ENCODE data around the gene FSCN2. TPM values are rescaled to one million over a fixed set of nuclear protein-coding genes. Genes with fewer than 3 reads are reported as not detected.

FSCN2 gene, protein sequence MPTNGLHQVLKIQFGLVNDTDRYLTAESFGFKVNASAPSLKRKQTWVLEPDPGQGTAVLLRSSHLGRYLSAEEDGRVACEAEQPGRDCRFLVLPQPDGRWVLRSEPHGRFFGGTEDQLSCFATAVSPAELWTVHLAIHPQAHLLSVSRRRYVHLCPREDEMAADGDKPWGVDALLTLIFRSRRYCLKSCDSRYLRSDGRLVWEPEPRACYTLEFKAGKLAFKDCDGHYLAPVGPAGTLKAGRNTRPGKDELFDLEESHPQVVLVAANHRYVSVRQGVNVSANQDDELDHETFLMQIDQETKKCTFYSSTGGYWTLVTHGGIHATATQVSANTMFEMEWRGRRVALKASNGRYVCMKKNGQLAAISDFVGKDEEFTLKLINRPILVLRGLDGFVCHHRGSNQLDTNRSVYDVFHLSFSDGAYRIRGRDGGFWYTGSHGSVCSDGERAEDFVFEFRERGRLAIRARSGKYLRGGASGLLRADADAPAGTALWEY
- total RNA-seq (2022; extraction: Qiagen RNA extraction; ENCODE audit: low read depth), result 0.27 to 2.0 TPM (median 1.3 TPM) in 5 replicates

DNA sequence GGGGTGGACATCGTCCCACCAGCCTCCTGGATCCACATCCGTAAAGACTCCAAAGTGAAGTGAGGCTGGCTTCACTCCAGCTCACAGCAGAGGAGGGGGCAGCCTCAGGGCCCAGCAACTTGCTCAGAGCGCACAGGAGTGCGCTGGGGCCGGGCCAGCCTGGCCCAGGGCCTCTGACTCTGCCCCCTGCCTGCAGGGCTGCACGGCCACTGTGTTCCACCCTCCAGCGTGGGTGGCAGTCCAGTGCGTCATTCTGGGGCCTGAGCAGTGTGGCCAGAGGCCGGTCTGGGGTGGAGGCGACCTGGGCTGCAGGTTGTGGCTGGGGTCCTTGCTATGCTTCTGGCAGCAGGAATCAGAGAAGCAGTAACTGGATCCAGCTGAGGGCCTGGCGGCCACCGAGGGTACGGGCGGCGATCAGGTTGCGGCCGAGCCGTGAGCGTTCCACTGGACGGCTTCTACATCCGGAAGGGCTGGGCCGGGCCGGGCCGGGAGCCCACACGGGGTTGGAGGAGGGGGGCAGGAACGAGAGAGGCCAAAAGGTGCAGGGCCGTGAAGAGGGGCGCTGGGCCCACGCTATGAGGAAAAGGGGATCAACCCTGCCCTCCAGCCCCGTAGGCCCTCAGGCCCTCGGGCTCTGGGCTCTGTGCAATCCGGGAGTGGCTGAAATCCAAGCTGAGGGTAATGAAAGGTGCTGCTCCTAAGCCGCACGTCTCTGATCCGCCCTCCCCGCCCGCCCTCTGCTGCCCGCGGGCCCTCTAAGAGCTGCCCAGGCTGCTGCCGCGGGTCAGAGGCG, at the start of gene FSCN2:
FSCN2 (plus strand) TSS at position 787 of the 793 bp plus-strand sequence. CDS start 155 bp downstream, outside the sequence.

DNA sequence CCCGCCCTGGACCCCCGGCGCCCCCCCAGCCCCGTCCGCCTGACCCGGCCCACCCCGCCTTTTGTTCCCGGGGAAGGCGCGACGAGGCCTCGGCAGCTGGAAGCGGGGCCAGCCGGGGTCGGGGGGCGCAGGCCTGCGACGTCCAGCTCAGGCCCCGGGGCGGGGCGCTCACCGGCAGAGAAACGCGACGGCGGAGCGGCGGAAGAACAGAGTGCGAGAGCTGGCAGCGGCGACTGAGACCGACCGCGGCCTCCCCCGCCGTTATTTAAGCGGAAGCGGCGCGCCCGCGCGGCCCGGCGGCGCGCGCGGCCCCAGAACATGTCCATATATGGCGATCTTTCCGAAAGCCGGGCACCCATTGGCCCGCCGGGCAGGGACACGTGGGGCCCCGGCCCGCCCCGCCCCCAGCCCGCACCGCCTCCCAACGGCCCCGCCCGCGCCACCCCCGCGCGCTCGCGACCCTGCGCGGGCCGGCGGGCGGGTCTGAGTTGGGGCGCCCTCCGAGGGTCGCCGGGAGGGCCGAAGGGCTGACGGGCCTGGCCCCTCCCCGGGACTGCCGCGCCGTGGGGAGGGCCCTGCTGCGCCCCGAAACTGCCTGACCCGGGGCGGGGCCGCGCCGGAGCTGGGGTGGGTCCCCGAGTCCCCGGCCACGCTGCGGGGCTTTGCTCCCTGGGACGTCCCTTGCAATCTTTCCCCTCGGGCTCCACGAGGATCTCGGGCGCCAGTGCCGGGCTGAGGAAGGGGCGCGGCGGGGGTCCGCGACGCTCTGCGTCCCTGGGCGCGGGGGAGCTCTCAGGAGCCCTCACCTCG, 15.4 kb upstream of the FSCN2 start, which contains the start of gene ACTG1:
ACTG1 (minus strand) TSS at position 238 of the 810 bp plus-strand sequence. CDS start 445 bp downstream, outside the sequence.

GRCh38 chr17:81552244-81553017, 24.3 kb downstream of the FSCN2 start, which contains the start of gene FAAP100:
FAAP100 (minus strand) TSS chr17:81552353; CDS start chr17:81552330, 23 bp downstream.

Other genes with a start within 250 kb of the FSCN2 start
- 35.9 to 84.0 TPM (median 80.3 TPM) in 5 replicates for gene SLC38A10, start 233.1 kb upstream of the FSCN2 start, total RNA-seq (2022; extraction: Qiagen RNA extraction; ENCODE audit: low read depth)
- gene BAHCC1, start 132.9 kb upstream of the FSCN2 start, total RNA-seq (2022; extraction: Qiagen RNA extraction; ENCODE audit: low read depth), result 6.5 to 12.9 TPM (median 12.1 TPM) in 5 replicates
- 4,976 to 5,867 TPM (median 5,373 TPM) in 5 replicates for gene ACTG1, start 15.6 kb upstream of the FSCN2 start, total RNA-seq (2022; extraction: Qiagen RNA extraction; ENCODE audit: low read depth)
- gene FAAP100, start 24.0 kb downstream of the FSCN2 start, total RNA-seq (2022; extraction: Qiagen RNA extraction; ENCODE audit: low read depth), result 11.3 to 31.5 TPM (median 21.7 TPM) in 5 replicates
- 80.3 to 105 TPM (median 101 TPM) in 5 replicates for gene NPLOC4, start 108.7 kb downstream of the FSCN2 start, total RNA-seq (2022; extraction: Qiagen RNA extraction; ENCODE audit: low read depth)
- 2.5 to 6.8 TPM (median 4.7 TPM) in 5 replicates for gene TSPAN10, start 108.8 kb downstream of the FSCN2 start, total RNA-seq (2022; extraction: Qiagen RNA extraction; ENCODE audit: low read depth)
- 1.1 to 3.6 TPM (median 1.8 TPM) in 5 replicates for gene PDE6G, start 128.2 kb downstream of the FSCN2 start, total RNA-seq (2022; extraction: Qiagen RNA extraction; ENCODE audit: low read depth)
- 21.5 to 68.1 TPM (median 60.6 TPM) in 5 replicates for gene OXLD1, start 138.2 kb downstream of the FSCN2 start, total RNA-seq (2022; extraction: Qiagen RNA extraction; ENCODE audit: low read depth)
- 51.5 to 77.1 TPM (median 63.3 TPM) in 5 replicates for gene CCDC137, start 138.4 kb downstream of the FSCN2 start, total RNA-seq (2022; extraction: Qiagen RNA extraction; ENCODE audit: low read depth)
- 42.5 to 51.4 TPM (median 49.4 TPM) in 5 replicates for gene ARL16, start 155.4 kb downstream of the FSCN2 start, total RNA-seq (2022; extraction: Qiagen RNA extraction; ENCODE audit: low read depth)
- 133 to 232 TPM (median 219 TPM) in 5 replicates for gene HGS, start 155.6 kb downstream of the FSCN2 start, total RNA-seq (2022; extraction: Qiagen RNA extraction; ENCODE audit: low read depth)
- 187 to 318 TPM (median 295 TPM) in 5 replicates for gene MRPL12, start 175.0 kb downstream of the FSCN2 start, total RNA-seq (2022; extraction: Qiagen RNA extraction; ENCODE audit: low read depth)
- gene SLC25A10, start 183.9 kb downstream of the FSCN2 start, total RNA-seq (2022; extraction: Qiagen RNA extraction; ENCODE audit: low read depth), result 20.2 to 48.4 TPM (median 42.0 TPM) in 5 replicates